Measurements from ENCODE around the gene VAPB. TPM values are rescaled to one million over a fixed set of nuclear protein-coding genes. Genes with fewer than 3 reads are reported as not detected.

VAPB gene
- total RNA-seq, 1 experiment from 2014 or later: 82.4 TPM

DNA sequence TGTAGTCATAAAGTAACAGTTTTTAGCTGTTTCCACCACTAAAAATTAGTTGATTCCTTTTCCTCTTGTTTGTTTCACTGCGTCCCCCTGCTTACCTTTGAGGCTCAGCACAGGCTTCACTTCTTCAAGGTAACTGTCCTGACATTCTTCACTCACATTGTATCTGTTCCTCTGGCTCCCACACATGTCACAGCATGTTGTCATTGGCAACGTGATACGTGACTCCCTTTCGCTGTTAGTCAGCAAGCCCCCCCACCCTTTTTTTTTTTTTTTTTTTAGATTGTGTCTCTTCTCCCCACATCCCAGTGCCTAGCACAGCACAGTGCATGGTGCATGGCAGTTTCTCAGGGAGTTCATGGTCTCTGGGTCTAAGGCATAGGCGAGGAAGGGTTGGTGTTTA is 13.3 kb downstream of the VAPB start:
- CTCF ChIA-PET: no interaction called here

DNA sequence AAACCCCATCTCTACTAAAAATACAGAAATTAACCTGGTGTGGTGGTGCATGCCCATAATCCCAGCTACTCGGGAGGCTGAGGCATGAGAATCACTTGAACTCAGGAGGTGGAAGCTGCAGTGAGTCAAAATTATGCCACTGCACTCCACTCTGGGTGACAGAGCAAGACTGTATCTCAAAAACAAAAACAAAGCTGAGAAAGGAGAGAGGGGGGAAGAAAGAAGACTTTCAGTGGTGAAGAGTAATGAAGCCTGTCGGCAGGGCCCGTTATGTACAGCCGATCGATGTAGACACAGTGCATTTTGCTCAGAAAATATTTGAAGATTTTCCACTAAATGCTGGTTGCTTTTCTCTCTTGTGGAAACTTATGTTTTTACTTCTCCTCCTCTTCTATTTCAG is 13.8 kb downstream of the VAPB start:
- H3K36me3 Mint-ChIP-seq (ENCODE audit: insufficient read depth, unreplicated experiment): no peaks in the 10 kb centered on the region
- TF ChIP-seq, protein P1, sequence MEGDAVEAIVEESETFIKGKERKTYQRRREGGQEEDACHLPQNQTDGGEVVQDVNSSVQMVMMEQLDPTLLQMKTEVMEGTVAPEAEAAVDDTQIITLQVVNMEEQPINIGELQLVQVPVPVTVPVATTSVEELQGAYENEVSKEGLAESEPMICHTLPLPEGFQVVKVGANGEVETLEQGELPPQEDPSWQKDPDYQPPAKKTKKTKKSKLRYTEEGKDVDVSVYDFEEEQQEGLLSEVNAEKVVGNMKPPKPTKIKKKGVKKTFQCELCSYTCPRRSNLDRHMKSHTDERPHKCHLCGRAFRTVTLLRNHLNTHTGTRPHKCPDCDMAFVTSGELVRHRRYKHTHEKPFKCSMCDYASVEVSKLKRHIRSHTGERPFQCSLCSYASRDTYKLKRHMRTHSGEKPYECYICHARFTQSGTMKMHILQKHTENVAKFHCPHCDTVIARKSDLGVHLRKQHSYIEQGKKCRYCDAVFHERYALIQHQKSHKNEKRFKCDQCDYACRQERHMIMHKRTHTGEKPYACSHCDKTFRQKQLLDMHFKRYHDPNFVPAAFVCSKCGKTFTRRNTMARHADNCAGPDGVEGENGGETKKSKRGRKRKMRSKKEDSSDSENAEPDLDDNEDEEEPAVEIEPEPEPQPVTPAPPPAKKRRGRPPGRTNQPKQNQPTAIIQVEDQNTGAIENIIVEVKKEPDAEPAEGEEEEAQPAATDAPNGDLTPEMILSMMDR (IDR thresholded peaks at IDR 0.05; ENCODE audit: unreplicated experiment): no peak
- no peak overlapping the region for H3K27ac Mint-ChIP-seq (ENCODE audit: unreplicated experiment)
- BruUV-seq (replicated peaks): no TSS peak
- H3K4me3 Mint-ChIP-seq (ENCODE audit: low read depth, unreplicated experiment): no peak overlapping the region
- no peaks in the 10 kb centered on the region for H3K4me1 Mint-ChIP-seq (ENCODE audit: low read depth, unreplicated experiment)
- CTCF ChIA-PET: interaction anchor here (0.6 kb wide), 1 partner anchor 35 kb away, joined by 3 read pairs; no protein-coding TSS in a partner anchor
- DNase-seq: no peak
- H3K27me3 Mint-ChIP-seq (ENCODE audit: unreplicated experiment): no peaks in the 10 kb centered on the region
- intact Hi-C loops (cut with micrococcal nuclease; ENCODE audit: unreplicated experiment): no loop called here
- no peaks in the 10 kb centered on the region for H3K9me3 Mint-ChIP-seq (ENCODE audit: low read depth, unreplicated experiment)

More for the DNA sequence above, 13.3 kb downstream of the VAPB start:
- intact Hi-C loops (cut with micrococcal nuclease; ENCODE audit: unreplicated experiment): no loop called here
- Mint-ChIP-seq H3K27me3 (ENCODE audit: unreplicated experiment) (no peaks in the 10 kb centered on the region), H3K4me1 (ENCODE audit: low read depth, unreplicated experiment) (no peaks in the 10 kb centered on the region), H3K4me3 (ENCODE audit: low read depth, unreplicated experiment) (no peak overlapping the region), H3K36me3 (ENCODE audit: insufficient read depth, unreplicated experiment) (no peaks in the 10 kb centered on the region), H3K9me3 (ENCODE audit: low read depth, unreplicated experiment) (no peaks in the 10 kb centered on the region), H3K27ac (ENCODE audit: unreplicated experiment) (no peak overlapping the region)
- no TSS peak for BruUV-seq (replicated peaks)
- no peak for DNase-seq
- TF ChIP-seq, protein P1 (IDR thresholded peaks at IDR 0.05; ENCODE audit: unreplicated experiment): no peak

DNA sequence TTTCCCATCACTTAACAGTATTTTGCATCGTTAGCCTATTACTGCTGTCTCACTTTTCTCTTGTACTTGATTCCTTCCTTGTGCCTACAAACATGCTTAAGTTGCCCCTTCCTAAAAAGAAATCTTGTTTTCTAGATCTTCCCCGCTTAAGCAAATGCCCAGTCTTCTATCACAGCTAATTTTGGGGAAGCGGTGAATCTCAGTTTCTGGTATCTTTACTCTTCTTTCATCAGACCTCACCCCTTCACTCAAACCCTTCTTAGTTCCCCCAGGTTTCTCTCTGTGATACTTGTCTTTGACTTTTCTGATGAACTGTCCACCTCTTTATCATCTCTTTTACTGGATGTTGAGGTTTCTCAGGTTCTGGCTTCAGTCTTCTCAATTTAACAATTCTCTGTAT is 14.2 kb downstream of the VAPB start:
- H3K9me3 Mint-ChIP-seq (ENCODE audit: low read depth, unreplicated experiment): no peaks in the 10 kb centered on the region
- no peak overlapping the region for H3K27ac Mint-ChIP-seq (ENCODE audit: unreplicated experiment)
- CTCF ChIA-PET: interaction anchor here (0.6 kb wide), 1 partner anchor 34 kb away, joined by 3 read pairs; no protein-coding TSS in a partner anchor
- BruUV-seq (replicated peaks): no TSS peak
- H3K4me3 Mint-ChIP-seq (ENCODE audit: low read depth, unreplicated experiment): no peak overlapping the region
- no peak for DNase-seq
- no peaks in the 10 kb centered on the region for H3K36me3 Mint-ChIP-seq (ENCODE audit: insufficient read depth, unreplicated experiment)
- H3K27me3 Mint-ChIP-seq (ENCODE audit: unreplicated experiment): no peaks in the 10 kb centered on the region
- peaks cover 2% of the 10 kb centered on the region for H3K4me1 Mint-ChIP-seq (ENCODE audit: low read depth, unreplicated experiment)
- TF ChIP-seq, protein P1 (IDR thresholded peaks at IDR 0.05; ENCODE audit: unreplicated experiment): no peak
- intact Hi-C loops (cut with micrococcal nuclease; ENCODE audit: unreplicated experiment): no loop called here

DNA sequence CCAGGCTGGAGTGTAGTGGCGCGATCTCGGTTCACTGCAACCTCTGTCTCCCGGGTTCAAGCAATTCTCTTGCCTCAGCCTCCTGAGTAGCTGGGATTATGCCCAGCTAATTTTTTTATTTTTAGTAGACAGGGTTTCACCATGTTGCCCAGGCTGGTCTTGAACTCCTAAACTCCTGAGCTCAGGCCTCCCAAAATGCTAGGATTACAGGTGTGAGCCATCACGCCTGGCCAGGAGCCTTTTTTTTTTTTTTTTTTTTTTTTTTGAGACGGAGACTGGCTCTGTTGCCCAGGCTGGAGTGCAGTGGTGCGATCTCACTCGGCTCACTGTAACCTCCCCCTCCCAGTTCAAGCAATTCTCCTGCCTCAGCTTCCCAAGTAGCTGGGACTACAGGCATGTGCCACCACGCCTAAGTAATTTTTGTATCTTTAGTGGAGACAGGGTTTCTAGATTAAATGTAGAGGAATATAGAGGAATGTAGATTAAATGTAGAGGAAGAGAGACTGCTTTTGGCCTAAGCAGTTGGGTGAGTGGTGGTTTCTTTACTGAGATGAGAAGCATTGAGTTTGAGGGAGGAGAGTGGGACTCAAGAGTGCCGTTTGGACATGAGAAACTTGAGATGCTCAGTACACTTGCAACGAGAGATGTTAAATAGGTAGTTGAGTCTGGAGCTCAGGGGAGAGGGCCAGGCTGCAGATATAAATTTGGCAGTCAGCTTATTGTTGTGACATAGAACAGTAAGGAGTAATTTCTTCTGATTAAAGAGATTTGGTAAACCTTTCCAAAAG is 16.7 kb downstream of the VAPB start:
- no peak overlapping the region for H3K4me3 Mint-ChIP-seq (ENCODE audit: low read depth, unreplicated experiment)
- no peak overlapping the region for H3K27ac Mint-ChIP-seq (ENCODE audit: unreplicated experiment)
- intact Hi-C loops (cut with micrococcal nuclease; ENCODE audit: unreplicated experiment): no loop called here
- CTCF ChIA-PET: interaction anchor here (0.6 to 1.2 kb wide), 4 partner anchors 9 to 510 kb away, joined by 3 to 7 read pairs (median 3); no protein-coding TSS in a partner anchor
- TF ChIP-seq, protein P1 (IDR thresholded peaks at IDR 0.05; ENCODE audit: unreplicated experiment): no peak
- H3K4me1 Mint-ChIP-seq (ENCODE audit: low read depth, unreplicated experiment): peaks cover 14% of the 10 kb centered on the region
- no peak for DNase-seq
- BruUV-seq (replicated peaks): no TSS peak
- no peaks in the 10 kb centered on the region for H3K36me3 Mint-ChIP-seq (ENCODE audit: insufficient read depth, unreplicated experiment)
- H3K9me3 Mint-ChIP-seq (ENCODE audit: low read depth, unreplicated experiment): no peaks in the 10 kb centered on the region
- no peaks in the 10 kb centered on the region for H3K27me3 Mint-ChIP-seq (ENCODE audit: unreplicated experiment)
